ENCODE data around the gene TGIF1. TPM values are rescaled to one million over a fixed set of nuclear protein-coding genes. Genes with fewer than 3 reads are reported as not detected.

Gene TGIF1
- total and polyA plus RNA-seq, 9 of the 15 experiments (the other 6 are each of a cell fraction or from before 2014, with no cell fraction given) = 16.1 to 77.7 (median 44.6) TPM

DNA sequence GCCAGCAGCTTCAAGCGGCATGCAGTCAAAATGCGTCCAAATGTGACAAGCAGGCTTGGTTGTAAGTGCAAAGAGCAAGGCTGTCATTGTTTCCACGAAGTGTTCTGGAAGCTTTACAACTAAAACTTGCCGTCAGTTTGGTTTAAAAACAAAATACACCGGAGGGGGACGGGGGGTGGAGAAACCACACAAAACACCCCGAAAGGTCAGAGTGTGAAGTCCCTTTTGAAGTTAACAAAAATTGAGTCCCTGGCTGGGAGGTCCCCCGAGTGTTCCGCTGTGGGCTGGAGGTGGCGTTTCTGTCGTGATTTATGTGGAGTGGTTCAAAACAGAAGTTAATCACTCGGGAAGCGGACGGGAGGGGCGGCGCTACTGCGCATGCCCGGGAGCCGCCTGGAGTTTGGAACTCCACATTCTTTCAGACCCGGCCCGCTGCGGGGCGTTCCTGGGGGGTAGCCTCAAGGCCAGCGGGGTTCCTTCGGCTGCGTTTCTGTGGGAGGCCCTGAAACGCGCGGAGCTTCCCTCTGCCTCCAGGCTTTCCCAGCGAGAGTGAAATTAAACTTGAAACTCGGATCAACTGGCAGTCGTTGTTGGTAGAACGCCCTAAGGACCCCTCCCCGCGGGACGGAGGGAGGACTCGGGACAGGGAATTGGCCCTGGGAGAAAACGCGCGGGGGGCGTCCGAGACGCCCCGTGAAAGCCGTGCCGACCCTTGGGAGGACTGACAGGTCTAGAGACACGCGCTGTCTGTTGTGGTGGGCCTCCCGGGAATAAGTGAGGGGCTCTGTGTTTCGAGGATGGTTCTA, 1.4 kb downstream of the TGIF1 start (continued):
- TF ChIP-seq, protein P1, sequence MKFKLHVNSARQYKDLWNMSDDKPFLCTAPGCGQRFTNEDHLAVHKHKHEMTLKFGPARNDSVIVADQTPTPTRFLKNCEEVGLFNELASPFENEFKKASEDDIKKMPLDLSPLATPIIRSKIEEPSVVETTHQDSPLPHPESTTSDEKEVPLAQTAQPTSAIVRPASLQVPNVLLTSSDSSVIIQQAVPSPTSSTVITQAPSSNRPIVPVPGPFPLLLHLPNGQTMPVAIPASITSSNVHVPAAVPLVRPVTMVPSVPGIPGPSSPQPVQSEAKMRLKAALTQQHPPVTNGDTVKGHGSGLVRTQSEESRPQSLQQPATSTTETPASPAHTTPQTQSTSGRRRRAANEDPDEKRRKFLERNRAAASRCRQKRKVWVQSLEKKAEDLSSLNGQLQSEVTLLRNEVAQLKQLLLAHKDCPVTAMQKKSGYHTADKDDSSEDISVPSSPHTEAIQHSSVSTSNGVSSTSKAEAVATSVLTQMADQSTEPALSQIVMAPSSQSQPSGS (CRISPR knock-in tag; IDR thresholded peaks at IDR 0.05) = no peak
- no peak for TF ChIP-seq PTTG1 (tag; IDR thresholded peaks at IDR 0.05; ENCODE audit: low read depth)
- TF ChIP-seq PTRF (tag; IDR thresholded peaks at IDR 0.05) = no peak
- no peak for TF ChIP-seq ZNF224 (CRISPR knock-in tag; IDR thresholded peaks at IDR 0.05)
- TF ChIP-seq KDM5B (IDR thresholded peaks at IDR 0.05; ENCODE audit: insufficient replicate concordance, low read depth, low read length) = peak; percentile 27
- 0 out of 2 replicates have a peak, but pooled peaks have one; percentile 56 for TF ChIP-seq ZNF75A (CRISPR knock-in tag; IDR thresholded peaks at IDR 0.05)
- TF ChIP-seq CBFA2T2 (conservative IDR thresholded peaks at IDR 0.05) = no peak
- 0 out of 2 replicates have a peak, but pooled peaks have one; percentile 35 for TF ChIP-seq CBX1 (IDR thresholded peaks at IDR 0.05; ENCODE audit: low read depth)
- no peak for TF ChIP-seq FOXJ3 (CRISPR knock-in tag; IDR thresholded peaks at IDR 0.05)
- TF ChIP-seq TBP (optimal IDR thresholded peaks at IDR 0.05; ENCODE audit: low read depth, low read length) = peak; percentile 52
- TF ChIP-seq, protein P2, sequence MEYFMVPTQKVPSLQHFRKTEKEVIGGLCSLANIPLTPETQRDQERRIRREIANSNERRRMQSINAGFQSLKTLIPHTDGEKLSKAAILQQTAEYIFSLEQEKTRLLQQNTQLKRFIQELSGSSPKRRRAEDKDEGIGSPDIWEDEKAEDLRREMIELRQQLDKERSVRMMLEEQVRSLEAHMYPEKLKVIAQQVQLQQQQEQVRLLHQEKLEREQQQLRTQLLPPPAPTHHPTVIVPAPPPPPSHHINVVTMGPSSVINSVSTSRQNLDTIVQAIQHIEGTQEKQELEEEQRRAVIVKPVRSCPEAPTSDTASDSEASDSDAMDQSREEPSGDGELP (CRISPR knock-in tag; IDR thresholded peaks at IDR 0.05; ENCODE audit: borderline replicate concordance) = peak; percentile 67; the same call in 1 of the 2 replicates
- TF ChIP-seq UBTF (IDR thresholded peaks at IDR 0.05; ENCODE audit: borderline replicate concordance in 1 of 2, low read depth in 2 of 2, low read length in 2 of 2) = peak; percentile 82 to 93
- TF ChIP-seq GABPA (tag; conservative IDR thresholded peaks at IDR 0.05; ENCODE audit: low read depth) = no peak
- TF ChIP-seq, protein P3, sequence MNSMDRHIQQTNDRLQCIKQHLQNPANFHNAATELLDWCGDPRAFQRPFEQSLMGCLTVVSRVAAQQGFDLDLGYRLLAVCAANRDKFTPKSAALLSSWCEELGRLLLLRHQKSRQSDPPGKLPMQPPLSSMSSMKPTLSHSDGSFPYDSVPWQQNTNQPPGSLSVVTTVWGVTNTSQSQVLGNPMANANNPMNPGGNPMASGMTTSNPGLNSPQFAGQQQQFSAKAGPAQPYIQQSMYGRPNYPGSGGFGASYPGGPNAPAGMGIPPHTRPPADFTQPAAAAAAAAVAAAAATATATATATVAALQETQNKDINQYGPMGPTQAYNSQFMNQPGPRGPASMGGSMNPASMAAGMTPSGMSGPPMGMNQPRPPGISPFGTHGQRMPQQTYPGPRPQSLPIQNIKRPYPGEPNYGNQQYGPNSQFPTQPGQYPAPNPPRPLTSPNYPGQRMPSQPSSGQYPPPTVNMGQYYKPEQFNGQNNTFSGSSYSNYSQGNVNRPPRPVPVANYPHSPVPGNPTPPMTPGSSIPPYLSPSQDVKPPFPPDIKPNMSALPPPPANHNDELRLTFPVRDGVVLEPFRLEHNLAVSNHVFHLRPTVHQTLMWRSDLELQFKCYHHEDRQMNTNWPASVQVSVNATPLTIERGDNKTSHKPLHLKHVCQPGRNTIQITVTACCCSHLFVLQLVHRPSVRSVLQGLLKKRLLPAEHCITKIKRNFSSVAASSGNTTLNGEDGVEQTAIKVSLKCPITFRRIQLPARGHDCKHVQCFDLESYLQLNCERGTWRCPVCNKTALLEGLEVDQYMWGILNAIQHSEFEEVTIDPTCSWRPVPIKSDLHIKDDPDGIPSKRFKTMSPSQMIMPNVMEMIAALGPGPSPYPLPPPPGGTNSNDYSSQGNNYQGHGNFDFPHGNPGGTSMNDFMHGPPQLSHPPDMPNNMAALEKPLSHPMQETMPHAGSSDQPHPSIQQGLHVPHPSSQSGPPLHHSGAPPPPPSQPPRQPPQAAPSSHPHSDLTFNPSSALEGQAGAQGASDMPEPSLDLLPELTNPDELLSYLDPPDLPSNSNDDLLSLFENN (IDR thresholded peaks at IDR 0.05; ENCODE audit: low read depth in 2 of 2, low read length in 2 of 2) = no peak; a peak in 1 of 4 replicates

Data from K562 (cell line).